HCT116 (cell line): ENCODE measurements around the gene TTC33. TPM values are rescaled to one million over a fixed set of nuclear protein-coding genes. Genes with fewer than 3 reads are reported as not detected.

Experiments used
- ATAC-seq: fragments of 200-7000 bp; cut with Tn5 transposase; 2 replicates; pipeline ENCODE4 v1.9.1; 2020; ENCODE audit warnings: mild to moderate bottlenecking, moderate library complexity
- BruUV-seq: library from RNA; stranded (reverse); fragments of 400-500 nt; replicated peaks from 2 replicates; lab custom pipeline; 2021; lab: Mats Ljungman, UMichigan
- CTCF ChIA-PET: fragments of 300-600 bp; sonication (Branson Sonifier 250); formaldehyde crosslinking; loops from one replicate; lab custom pipeline; 2021; ENCODE audit warnings: antibody characterized with exemption; lab: Charles Lee
- POLR2A ChIA-PET: fragments of 300-600, 350-600 bp; sonication (Branson Sonifier 250); formaldehyde crosslinking; loops from one replicate; lab custom pipeline; 2021; ENCODE audit warnings: antibody characterized with exemption; lab: Charles Lee
- RAD21 ChIA-PET, 2 experiments: fragments of 300-600 bp; sonication (Branson Sonifier 250); formaldehyde crosslinking; loops; one replicate each; lab custom pipeline; 2023; ENCODE audit warnings: low total read pairs in 2 of 2; ENCODE audit not compliant: uncharacterized antibody in 2 of 2, unreplicated experiment in 2 of 2, low non-redundant PET in 1 of 2; lab: Charles Lee
- DNase-seq: peaks from one replicate; pipeline ENCODE4 v3.0.0-alpha.2; 2010; ENCODE audit warnings: low read depth, low spot score
- H2AFZ ChIP-seq: fragments of 200-600 bp; shearing (Covaris generic), sonication (generic); 2 replicates; pipeline ENCODE4 v1.6.1; 2017; ENCODE audit warnings: low read depth, mixed run types, mixed read lengths, antibody characterized with exemption, low read length; ENCODE audit not compliant: poor library complexity, severe bottlenecking
- H3K27ac ChIP-seq: 2 replicates; pipeline ENCODE4 v1.5.1; 2012; ENCODE audit warnings: low read depth, low read length
- H3K27me3 ChIP-seq: fragments of 200-600 bp; sonication (generic); 2 replicates; pipeline ENCODE4 v1.6.1; 2016; ENCODE audit warnings: mixed run types, low read length, mixed read lengths; ENCODE audit not compliant: insufficient read depth
- H3K36me3 ChIP-seq, 2 experiments: fragments of 200-500 bp in 1 of 2; fragments of 200-600 bp in 1 of 2; sonication (Bioruptor generic) in 1 of 2; sonication (generic) in 1 of 2; 2 replicates each; pipeline versions ENCODE4 v1.5.1 to v1.6.1; 2014 to 2016; ENCODE audit warnings: low read length in 2 of 2, inconsistent platforms in 1 of 2, mixed read lengths in 1 of 2, mixed run types in 1 of 2; ENCODE audit not compliant: insufficient read depth in 2 of 2, control insufficient read depth in 1 of 2
- H3K4me1 ChIP-seq, 2 experiments: fragments of 200-600 bp in 1 of 2; sonication (generic) in 1 of 2; 2 replicates each; pipeline versions ENCODE4 v1.5.1 to v1.6.1; 2012 to 2017; ENCODE audit warnings: low read length in 2 of 2, inconsistent platforms in 1 of 2, mild to moderate bottlenecking in 1 of 2, mixed read lengths in 1 of 2, mixed run types in 1 of 2, moderate library complexity in 1 of 2; ENCODE audit not compliant: insufficient read depth in 2 of 2, control insufficient read depth in 1 of 2
- H3K4me2 ChIP-seq: fragments of 200-600 bp; sonication (generic); 2 replicates; pipeline ENCODE4 v1.6.1; 2017; ENCODE audit warnings: mixed run types, low read length, mixed read lengths
- H3K4me3 ChIP-seq, 2 experiments: fragments of 200-600 bp in 1 of 2; sonication (generic) in 1 of 2; replicated peaks in 1 of 2; 2 replicates each; pipeline ENCODE4 v1.5.1; 2011 to 2016; ENCODE audit warnings: low read length in 2 of 2, control low read depth in 1 of 2, low read depth in 1 of 2, mild to moderate bottlenecking in 1 of 2, mixed read lengths in 1 of 2, mixed run types in 1 of 2
- H3K79me2 ChIP-seq: fragments of 200-600 bp; sonication (generic); 2 replicates; pipeline ENCODE4 v1.6.1; 2017; ENCODE audit warnings: mild to moderate bottlenecking, mixed run types, low read length, moderate library complexity, mixed read lengths; ENCODE audit not compliant: insufficient read depth
- H3K9ac ChIP-seq: fragments of 200-600 bp; sonication (generic); 2 replicates; pipeline ENCODE4 v1.6.1; 2016; ENCODE audit warnings: low read length, mixed read lengths
- H3K9me2 ChIP-seq: fragments of 200-600 bp; sonication (generic), shearing (Covaris generic); 2 replicates; pipeline ENCODE4 v1.6.1; 2017; ENCODE audit warnings: mixed run types, mild to moderate bottlenecking, moderate library complexity; ENCODE audit not compliant: insufficient read depth
- H3K9me3 ChIP-seq, 2 experiments: fragments of 200-500 bp in 1 of 2; fragments of 200-600 bp in 1 of 2; sonication (Bioruptor generic) in 1 of 2; sonication (generic) in 1 of 2; 2 replicates each; pipeline ENCODE4 v1.6.1; 2014 to 2017; ENCODE audit warnings: low read length in 2 of 2, mixed read lengths in 2 of 2, inconsistent platforms in 1 of 2, low read depth in 1 of 2, mild to moderate bottlenecking in 1 of 2, mixed run types in 1 of 2, moderate library complexity in 1 of 2; ENCODE audit not compliant: control insufficient read depth in 1 of 2, insufficient read depth in 1 of 2
- H4K20me1 ChIP-seq: fragments of 200-600 bp; sonication (generic), shearing (Covaris generic); 2 replicates; pipeline ENCODE4 v1.6.1; 2017; ENCODE audit warnings: mixed run types, mild to moderate bottlenecking, moderate library complexity; ENCODE audit not compliant: insufficient read depth
- CBX3 ChIP-seq: IDR thresholded peaks from 2 replicates; pipeline ENCODE4 v1.6.1; 2012; ENCODE audit warnings: low read depth
- CTCF ChIP-seq, 3 experiments: fragments of 200-600 bp in 1 of 3; sonication (generic) in 1 of 3; IDR thresholded peaks in 2 of 3; conservative IDR thresholded peaks in 1 of 3; 2 replicates each; pipeline ENCODE4 v1.5.1; 2012 to 2017; ENCODE audit warnings: low read depth in 2 of 3, low read length in 2 of 3, antibody characterized with exemption in 1 of 3, borderline replicate concordance in 1 of 3, control low read depth in 1 of 3, mild to moderate bottlenecking in 1 of 3, mixed read lengths in 1 of 3, mixed run types in 1 of 3, moderate library complexity in 1 of 3; ENCODE audit not compliant: insufficient read depth in 1 of 3
- EGR1 ChIP-seq: IDR thresholded peaks from 2 replicates; pipeline ENCODE4 v1.6.1; 2012; ENCODE audit warnings: low read depth
- ELF1 ChIP-seq: IDR thresholded peaks from 2 replicates; pipeline ENCODE4 v1.6.1; 2012; ENCODE audit warnings: low read depth, borderline replicate concordance
- EZH2 ChIP-seq: fragments of 200-600 bp; sonication (generic); IDR thresholded peaks from 2 replicates; pipeline ENCODE4 v1.6.1; 2017; ENCODE audit warnings: antibody characterized with exemption, mixed run types
- EZH2phosphoT487 ChIP-seq: fragments of 200-600 bp; IDR thresholded peaks from 2 replicates; pipeline ENCODE4 v1.6.1; 2018; ENCODE audit warnings: antibody characterized with exemption, borderline replicate concordance
- FOSL1 ChIP-seq: IDR thresholded peaks from 2 replicates; pipeline ENCODE4 v1.6.1; 2012; ENCODE audit warnings: low read depth
- JUND ChIP-seq: IDR thresholded peaks from 2 replicates; pipeline ENCODE4 v1.6.1; 2012
- MAX ChIP-seq: IDR thresholded peaks from 2 replicates; pipeline ENCODE4 v1.6.1; 2012
- POLR2AphosphoS5 ChIP-seq: IDR thresholded peaks from 2 replicates; pipeline ENCODE4 v1.6.1; 2011; ENCODE audit warnings: mild to moderate bottlenecking, low read depth, low read length, moderate library complexity
- RAD21 ChIP-seq: IDR thresholded peaks from 2 replicates; pipeline ENCODE4 v1.6.1; 2012; ENCODE audit warnings: low read depth, mild to moderate bottlenecking
- SRF ChIP-seq: IDR thresholded peaks from 2 replicates; pipeline ENCODE4 v1.6.1; 2012; ENCODE audit warnings: low read depth
- YY1 ChIP-seq: IDR thresholded peaks from 2 replicates; pipeline ENCODE4 v1.6.1; 2011; ENCODE audit warnings: low read length, low read depth, moderate library complexity, mild to moderate bottlenecking; ENCODE audit not compliant: insufficient replicate concordance; ENCODE audit errors: extremely low read depth
- ZFX ChIP-seq: fragments of 450-650 bp; IDR thresholded peaks from 2 replicates; pipeline ENCODE4 v1.6.1; 2017
- intact Hi-C: fragments of 100-400 bp; cut with micrococcal nuclease; formaldehyde crosslinking; loops from 2 replicates; pipeline ENCODE4 v1.10.0; 2022
- total RNA-seq: library from RNA; stranded (reverse); gene quantifications from one replicate; pipeline ENCODE4 v1.2.1, GENCODE V29; 2021; ENCODE audit not compliant: unreplicated experiment

Gene TTC33
- total RNA-seq, 1 experiment from 2014 or later = 14.5 TPM

GRCh38 chr5:40798801-40799210 lies 43.0 kb upstream of the TTC33 start:
- Histone ChIP-seq H2AFZ (peak overlapping the region; percentile 98), H3K4me1 (peaks cover 15 to 18% of the 10 kb centered on the region in 2 experiments), H4K20me1 (peaks cover 5% of the 10 kb centered on the region; the same call in 1 of the 2 replicates), H3K9me3 (no peaks in the 10 kb centered on the region), H3K27me3 (no peaks in the 10 kb centered on the region), H3K4me3 (peak overlapping the region; percentile 79 to 82), H3K4me2 (peak overlapping the region; percentile 98), H3K9me2 (no peaks in the 10 kb centered on the region), H3K9ac (peak overlapping the region; percentile 80), H3K27ac (peak overlapping the region; percentile 68), H3K36me3 (no peaks in the 10 kb centered on the region), H3K79me2 (peaks cover 38% of the 10 kb centered on the region)
- no peak for TF ChIP-seq SRF
- no peak for TF ChIP-seq FOSL1
- TF ChIP-seq EZH2 = no peak
- TF ChIP-seq EZH2phosphoT487 = no peak
- TF ChIP-seq RAD21 = no peak; the same call in 1 of the 2 replicates
- TF ChIP-seq YY1 = no peak
- intact Hi-C loops = loop anchor here (1.0 kb wide), 1 partner anchor 44 kb away; the partner anchor contains the start of gene TTC33
- RAD21 ChIA-PET = no interaction called here
- peak; percentile 35 for DNase-seq
- ATAC-seq = peak; percentile 66; the same call in 1 of the 2 replicates
- CTCF ChIA-PET = interaction anchor here (0.6 to 1.1 kb wide), 3 partner anchors 9 to 1160 kb away, joined by 3 to 5 read pairs (median 3); no protein-coding TSS in a partner anchor
- POLR2A ChIA-PET = interaction anchor here (0.6 kb wide), 2 partner anchors 36 to 265 kb away, joined by 3 to 4 read pairs; partner anchors contain the start of gene RPL37
- no TSS peak for BruUV-seq

GRCh38 chr5:40798012-40798800 lies 42.4 kb upstream of the TTC33 start, which contains the start of gene PRKAA1:
Gene PRKAA1, minus strand, starts transcription at chr5:40798374. Its CDS starts 185 bp downstream, at chr5:40798189.
- POLR2A ChIA-PET = interaction anchor here (0.6 kb wide), 2 partner anchors 37 to 266 kb away, joined by 3 to 4 read pairs; partner anchors contain the start of gene RPL37
- CTCF ChIA-PET = interaction anchor here (0.6 to 1.1 kb wide), 5 partner anchors 9 to 1159 kb away, joined by 3 to 5 read pairs (median 4); no protein-coding TSS in a partner anchor
- Histone ChIP-seq H3K9ac (peak within 1 kb of the TSS; percentile 81), H3K9me3 (no peaks in the 10 kb centered on the region), H2AFZ (peak within 1 kb of the TSS; percentile 98), H3K4me3 (peak within 1 kb of the TSS; percentile 82 to 87), H3K9me2 (no peaks in the 10 kb centered on the region), H3K27me3 (no peaks in the 10 kb centered on the region), H3K36me3 (no peaks in the 10 kb centered on the region; a peak in 1 of 4 replicates), H3K27ac (peak within 1 kb of the TSS; percentile 90), H3K4me1 (peaks cover 15 to 18% of the 10 kb centered on the region in 2 experiments), H4K20me1 (peaks cover 7% of the 10 kb centered on the region; the same call in 1 of the 2 replicates), H3K4me2 (peak within 1 kb of the TSS; percentile 98), H3K79me2 (peaks cover 44% of the 10 kb centered on the region)
- TSS peak; percentile 81 for BruUV-seq
- ATAC-seq (peak; percentile 95), DNase-seq (peak; percentile 61)
- intact Hi-C loops = loop anchor here (1.0 kb wide), 1 partner anchor 43 kb away; the partner anchor contains the start of gene TTC33
- RAD21 ChIA-PET = interaction anchor here in 1 of 2 experiments (0.6 kb wide), 3 partner anchors 10 to 208 kb away, joined by 3 to 5 read pairs (median 5); no protein-coding TSS in a partner anchor
- peak in 2 of 3 experiments; percentile 16 to 62; a peak in 3 of 6 replicates for TF ChIP-seq CTCF (IDR thresholded peaks at IDR 0.05 in 2 of 3, conservative IDR thresholded peaks at IDR 0.05 in 1 of 3; ENCODE audit: borderline replicate concordance in 1 of 3, insufficient read depth in 1 of 3, low read depth in 2 of 3, low read length in 2 of 3)
- TF ChIP-seq POLR2AphosphoS5 = peak; percentile 84
- no peak for TF ChIP-seq JUND
- no peak for TF ChIP-seq ELF1
- peak; percentile 90 for TF ChIP-seq YY1
- 0 out of 2 replicates have a peak, but pooled peaks have one; percentile 13 for TF ChIP-seq CBX3
- TF ChIP-seq RAD21 = no peak
- TF ChIP-seq ZFX = 0 out of 2 replicates have a peak, but pooled peaks have one; percentile 32
- peak; percentile 65; the same call in 1 of the 2 replicates for TF ChIP-seq MAX
- peak; percentile 42 for TF ChIP-seq EGR1
